Measurements from ENCODE around the gene COMMD10.

DNA sequence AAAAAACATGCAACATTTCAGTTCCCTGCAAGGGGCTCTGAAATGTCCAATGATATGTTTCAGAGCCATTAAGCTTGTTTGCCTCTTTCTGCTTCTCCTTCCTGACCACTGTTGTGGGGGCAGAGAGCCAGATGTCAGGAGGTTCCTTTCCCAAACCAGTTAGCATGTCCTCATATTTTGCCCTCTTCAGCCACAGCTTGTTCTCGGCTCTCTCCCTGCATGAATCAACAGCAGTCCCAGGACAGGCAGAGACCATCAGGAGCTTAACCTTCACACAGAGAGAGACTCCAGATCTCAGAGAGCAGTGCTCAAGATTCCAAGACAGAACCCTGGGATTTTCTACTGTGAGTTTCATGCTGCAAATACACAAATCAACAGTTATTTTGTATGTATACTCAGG lies 218.5 kb downstream of the COMMD10 start:
- TF ChIP-seq, protein P1, sequence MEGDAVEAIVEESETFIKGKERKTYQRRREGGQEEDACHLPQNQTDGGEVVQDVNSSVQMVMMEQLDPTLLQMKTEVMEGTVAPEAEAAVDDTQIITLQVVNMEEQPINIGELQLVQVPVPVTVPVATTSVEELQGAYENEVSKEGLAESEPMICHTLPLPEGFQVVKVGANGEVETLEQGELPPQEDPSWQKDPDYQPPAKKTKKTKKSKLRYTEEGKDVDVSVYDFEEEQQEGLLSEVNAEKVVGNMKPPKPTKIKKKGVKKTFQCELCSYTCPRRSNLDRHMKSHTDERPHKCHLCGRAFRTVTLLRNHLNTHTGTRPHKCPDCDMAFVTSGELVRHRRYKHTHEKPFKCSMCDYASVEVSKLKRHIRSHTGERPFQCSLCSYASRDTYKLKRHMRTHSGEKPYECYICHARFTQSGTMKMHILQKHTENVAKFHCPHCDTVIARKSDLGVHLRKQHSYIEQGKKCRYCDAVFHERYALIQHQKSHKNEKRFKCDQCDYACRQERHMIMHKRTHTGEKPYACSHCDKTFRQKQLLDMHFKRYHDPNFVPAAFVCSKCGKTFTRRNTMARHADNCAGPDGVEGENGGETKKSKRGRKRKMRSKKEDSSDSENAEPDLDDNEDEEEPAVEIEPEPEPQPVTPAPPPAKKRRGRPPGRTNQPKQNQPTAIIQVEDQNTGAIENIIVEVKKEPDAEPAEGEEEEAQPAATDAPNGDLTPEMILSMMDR (IDR thresholded peaks at IDR 0.05), result no peak
- TF ChIP-seq POLR2A (IDR thresholded peaks at IDR 0.05) (no peak), EP300 (IDR thresholded peaks at IDR 0.05) (no peak)
